CD1c-positive myeloid dendritic cell (primary cell): ENCODE data around the gene WDR86.

ENCODE experiments used
- DNase-seq: peaks from one replicate; pipeline ENCODE4 v3.0.0-alpha.2; 2016; ENCODE audit errors: extremely low spot score

The WDR86 gene

DNA sequence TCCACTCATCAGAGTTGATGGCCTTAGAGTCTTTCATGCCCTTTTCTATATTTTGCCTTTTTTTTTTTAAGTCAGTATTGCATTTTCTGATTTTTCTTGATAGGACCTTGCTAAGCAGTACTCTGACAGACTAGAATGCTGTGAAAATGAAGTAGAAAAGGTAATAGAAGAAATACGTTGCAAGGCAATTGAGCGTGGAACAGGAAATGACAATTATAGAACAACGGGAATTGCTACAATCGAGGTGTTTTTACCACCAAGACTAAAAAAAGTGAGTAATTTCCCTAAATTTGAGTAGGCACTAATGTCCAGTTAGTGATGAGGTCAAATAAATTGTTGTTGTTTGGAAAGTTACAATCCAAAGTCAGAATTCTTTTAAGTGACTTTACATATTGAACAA, 60.9 kb downstream of the WDR86 start:
- DNase-seq: peak; percentile 14

DNA sequence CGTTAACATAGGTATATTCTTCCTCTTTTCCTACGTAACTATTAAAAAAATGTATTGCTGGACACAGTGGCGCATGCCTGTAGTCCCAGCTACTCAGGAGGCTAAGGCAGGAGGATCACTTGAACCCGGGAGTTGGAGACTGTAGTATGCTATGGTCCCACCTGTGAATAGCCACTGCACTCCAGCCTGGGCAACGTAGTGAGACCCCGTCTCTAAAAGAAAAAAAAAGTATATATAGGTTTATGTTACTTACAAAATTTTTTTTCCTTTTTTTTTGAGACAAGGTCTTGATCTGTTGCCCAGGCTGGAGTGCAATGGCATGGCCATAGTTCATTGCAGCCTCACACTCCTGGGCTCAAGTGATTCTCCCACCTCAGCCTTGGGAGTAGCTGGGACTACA, 62.6 kb downstream of the WDR86 start:
- no peak for DNase-seq

DNA sequence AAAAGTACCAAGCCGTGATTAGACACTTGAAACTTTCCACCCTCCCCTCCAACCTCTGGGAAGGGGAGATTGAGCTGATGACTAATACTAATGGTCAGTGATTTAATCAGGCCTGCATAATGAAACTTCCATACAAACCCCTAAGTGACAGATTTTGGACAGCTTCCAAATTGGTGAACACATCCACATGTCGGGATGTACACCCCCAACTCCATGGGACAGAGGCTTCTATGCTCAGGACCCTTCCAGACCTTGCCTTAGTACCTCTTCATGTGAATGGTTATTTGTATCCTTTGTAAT, 63.4 kb downstream of the WDR86 start:
- no peak for DNase-seq

DNA sequence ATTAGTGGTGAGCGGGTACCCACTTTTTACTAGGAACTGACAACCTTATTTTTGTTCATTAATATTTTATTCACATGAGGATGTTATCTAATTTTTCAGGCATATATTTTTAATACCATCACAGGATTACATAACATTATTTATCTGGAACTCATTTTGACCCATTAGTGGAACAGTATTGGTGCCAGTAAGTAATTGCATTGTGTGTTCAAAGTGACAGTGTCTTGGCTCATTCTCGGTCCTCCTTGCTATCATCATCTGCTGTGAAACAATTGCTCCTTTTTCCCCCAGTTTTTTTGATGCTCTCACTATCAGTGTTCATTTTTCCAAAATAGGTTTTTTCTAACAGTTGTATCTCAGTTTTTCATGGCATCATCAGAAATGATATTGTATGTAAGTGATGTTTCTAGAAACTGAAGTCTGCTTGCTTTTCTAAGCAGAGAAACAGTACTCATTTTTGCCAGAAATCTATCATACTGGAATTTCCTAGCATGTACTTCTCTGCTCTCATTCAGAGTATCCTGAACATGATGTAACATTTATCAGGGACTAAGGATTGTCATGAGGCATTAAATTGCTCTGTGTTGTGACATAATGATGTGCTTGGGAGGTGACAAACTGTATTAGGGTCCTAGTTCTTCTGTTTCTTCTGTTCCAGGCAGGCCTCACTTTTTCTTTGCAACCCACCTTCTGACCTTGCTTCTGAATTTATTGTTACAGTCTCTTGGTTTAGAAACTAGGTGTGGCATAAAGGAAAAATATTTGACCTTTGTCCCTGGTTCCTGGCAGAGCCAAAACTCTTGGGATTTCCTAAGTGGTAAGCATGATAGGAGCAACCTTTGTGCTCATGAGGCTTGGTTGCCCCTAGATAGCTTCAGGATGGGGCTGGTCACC, 64.0 kb downstream of the WDR86 start:
- no peak for DNase-seq

DNA sequence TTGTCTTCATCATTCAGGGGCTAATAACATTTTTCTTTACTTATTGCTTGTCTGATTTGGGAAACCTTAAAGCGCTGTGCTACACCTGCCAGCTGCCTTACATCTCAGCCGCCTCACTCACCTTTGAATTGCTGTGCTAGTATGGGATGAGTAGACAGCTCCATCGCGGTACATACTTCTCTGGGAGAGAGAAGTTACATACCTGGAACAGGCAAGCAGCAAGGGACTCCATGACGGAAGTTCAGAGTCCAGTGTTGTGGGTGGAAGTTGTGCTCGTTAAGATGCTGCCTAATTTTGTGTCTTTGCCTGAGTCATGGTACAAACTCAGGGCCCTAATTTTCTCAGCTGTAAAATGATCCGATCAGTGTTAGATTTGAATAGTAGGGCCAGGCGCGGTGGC, 66.3 kb downstream of the WDR86 start:
- DNase-seq: no peak

DNA sequence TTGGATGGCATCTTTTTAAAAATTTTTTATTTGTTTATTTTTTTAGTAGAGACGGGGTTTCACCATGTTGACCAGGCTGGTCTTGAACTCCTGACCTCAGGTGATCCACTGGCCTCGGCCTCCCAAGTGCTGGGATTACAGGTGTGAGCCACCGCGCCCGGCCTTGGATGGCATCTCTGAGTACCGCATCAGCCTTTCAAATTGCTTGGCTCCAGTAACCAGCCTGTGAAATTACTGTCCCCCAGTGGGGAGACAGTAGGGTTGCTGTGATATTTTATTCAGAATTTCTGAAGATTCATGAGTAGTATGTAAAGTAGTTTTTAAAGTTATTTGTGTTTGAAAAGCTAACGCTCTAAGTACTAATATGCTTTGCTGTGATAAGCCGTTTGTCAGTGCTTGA, 67.0 kb downstream of the WDR86 start:
- no peak for DNase-seq

DNA sequence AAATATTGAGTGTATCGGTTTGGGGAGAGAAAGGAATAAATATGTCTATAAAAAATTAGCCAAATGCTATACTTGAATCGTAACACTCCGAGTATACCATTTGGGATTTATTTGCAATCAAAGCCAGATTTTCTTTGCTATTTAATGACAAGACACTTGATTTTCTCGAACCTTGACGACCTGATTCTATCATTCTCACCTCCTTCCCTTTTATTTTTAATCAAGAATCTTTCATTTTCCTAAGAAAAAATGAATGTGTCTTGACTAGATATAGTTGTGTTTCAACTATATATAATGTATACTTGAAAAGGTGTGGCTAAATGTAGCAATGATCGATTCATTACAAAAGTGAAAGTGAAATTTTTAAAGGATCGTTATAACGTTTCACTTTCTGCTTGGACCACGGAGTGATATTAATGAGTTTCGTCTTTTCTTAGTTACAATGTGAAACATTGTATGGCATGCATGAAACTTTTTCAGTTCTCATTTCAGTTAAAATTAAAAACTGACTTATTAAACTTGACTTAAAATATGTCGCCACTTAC, 67.7 kb downstream of the WDR86 start:
- peak; percentile 73 for DNase-seq

DNA sequence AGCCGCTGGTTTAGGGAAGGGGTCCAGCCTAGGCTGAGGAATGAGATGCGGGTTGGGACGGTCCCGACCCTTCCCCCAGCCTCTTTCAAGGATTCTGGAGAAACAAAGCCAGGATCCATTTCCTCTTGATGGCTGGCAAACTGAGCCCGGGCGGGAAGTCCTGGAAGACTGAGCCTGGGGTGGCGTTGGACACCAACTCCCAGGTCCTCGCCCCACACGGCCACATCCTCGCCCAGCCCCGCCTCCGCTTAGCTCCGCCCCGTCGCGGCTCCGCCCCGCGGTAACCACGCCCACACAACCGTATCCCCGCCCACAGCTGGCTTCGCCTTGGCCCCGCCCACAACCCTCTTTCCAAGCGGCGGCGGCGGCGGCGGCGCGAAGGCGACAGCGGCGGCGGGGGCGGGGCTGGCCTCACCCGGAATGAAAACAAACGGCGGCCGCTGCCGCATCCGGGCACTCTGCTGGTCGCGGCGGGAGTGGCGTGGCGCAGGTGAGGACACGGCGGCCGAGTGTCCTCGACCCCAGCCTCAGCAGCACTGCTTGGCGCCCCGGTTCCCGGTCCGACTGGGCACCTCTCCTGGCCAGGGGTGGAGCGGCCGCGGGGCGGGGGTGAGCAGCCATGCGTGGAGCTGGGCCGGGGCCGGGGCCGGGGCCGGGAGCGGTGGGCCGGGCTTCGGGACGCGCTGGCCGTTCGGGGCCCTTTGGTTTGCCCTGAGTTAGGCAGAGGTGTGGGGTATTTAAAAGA, 68.3 kb downstream of the WDR86 start, which contains the start of gene NUB1:
Gene NUB1, plus strand, starts transcription at position 456 of the 745 bp plus-strand sequence. CDS start 3,538 bp downstream, outside the sequence.
- DNase-seq: peak; percentile 95

DNA sequence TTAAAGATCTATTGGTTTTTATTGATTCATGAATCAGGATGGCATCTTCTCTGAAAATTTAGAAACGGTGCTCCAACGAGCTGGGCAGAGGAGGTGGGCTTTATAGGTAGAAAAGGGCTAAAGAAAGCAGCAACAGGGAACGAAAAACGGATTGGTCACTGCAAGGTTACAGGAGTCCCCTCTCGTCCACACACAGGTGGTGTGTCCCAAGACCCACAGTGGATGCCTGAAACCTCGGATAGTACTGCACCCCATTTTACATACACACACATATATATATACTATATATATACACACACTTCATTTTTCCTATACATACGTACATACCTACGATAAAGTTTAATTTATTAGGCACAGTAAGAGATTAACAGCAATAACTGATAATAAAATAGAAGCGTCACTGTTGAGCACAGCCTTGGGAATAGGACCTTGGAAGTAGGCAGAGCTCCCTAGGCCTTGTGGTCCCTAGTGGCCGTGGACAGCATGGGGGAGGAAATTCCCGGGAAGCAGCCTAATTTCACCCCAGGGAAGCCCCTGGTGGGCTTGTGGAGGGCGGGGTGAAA, 69.0 kb downstream of the WDR86 start:
- DNase-seq: no peak

DNA sequence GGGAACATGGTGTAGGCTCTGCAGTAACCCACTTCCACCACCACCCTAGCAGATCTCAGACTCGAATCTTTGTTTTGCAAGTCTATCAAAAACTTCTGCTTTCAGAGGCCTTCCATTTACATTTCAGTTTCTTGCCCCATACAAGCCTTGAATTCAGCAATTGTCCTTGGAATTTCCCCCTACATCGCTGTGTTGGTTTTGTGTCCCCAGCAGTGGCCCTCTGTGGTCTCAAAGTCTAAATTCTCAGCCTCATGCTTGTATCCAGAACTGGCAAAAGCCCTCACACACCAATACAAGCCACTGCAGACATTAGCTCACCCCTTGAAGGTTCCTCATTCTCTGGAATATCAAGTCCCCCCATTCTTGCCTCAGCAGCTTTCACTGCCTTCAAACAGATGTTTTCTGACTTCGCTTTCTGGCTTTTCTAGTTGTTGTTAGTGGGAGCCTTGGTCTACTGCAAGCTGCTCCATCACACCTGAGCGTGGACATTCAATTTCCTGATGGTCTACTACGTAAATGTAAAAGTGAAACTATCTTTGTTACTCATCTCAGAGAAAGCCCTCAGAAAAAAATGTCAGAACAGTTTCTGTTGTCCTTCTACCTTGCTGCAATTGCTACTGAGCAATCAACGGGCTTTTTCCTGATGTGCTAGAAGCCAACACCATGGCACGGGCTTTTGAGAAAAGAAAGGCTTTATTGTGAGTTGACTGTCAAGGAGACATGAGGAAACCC, 70.0 kb downstream of the WDR86 start:
- DNase-seq: peak; percentile 76

DNA sequence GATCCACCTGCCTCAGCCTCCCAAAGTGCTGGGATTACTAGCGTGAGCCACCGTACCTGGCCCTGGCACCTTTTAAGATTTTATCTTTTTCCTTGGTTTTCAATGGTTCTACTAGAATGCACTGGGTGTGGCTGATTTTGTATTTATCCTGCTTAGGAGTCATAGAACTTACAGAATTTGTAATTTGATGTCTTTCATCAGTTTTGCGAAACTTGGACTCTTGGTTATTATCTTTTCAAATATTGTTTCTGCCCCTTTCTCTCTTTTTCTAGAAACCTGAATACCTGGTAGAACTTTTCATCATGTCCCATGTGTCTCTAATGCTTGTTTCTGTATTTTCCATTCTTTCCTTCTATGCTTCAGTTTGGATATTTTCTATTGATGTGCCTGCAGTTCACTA, 71.0 kb downstream of the WDR86 start:
- no peak for DNase-seq

DNA sequence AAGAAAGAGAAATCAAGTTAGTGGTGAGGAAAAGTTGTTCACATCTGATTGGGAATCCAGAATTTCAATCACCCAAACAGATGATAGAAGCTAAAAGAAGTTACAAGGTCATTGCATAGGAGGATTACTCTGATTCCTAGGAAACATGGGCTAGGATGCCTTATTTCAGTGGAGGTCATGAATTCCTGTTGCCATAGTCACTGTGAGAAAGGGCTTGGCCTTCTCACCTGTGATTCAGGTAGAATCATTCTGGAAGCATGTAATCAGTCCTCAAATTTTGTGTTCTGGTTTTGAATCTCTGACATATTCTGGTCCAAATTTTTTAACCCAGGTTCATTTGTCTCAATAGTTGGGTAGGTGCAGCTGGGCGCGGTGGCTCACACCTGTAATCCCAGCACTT, 72.5 kb downstream of the WDR86 start:
- no peak for DNase-seq

DNA sequence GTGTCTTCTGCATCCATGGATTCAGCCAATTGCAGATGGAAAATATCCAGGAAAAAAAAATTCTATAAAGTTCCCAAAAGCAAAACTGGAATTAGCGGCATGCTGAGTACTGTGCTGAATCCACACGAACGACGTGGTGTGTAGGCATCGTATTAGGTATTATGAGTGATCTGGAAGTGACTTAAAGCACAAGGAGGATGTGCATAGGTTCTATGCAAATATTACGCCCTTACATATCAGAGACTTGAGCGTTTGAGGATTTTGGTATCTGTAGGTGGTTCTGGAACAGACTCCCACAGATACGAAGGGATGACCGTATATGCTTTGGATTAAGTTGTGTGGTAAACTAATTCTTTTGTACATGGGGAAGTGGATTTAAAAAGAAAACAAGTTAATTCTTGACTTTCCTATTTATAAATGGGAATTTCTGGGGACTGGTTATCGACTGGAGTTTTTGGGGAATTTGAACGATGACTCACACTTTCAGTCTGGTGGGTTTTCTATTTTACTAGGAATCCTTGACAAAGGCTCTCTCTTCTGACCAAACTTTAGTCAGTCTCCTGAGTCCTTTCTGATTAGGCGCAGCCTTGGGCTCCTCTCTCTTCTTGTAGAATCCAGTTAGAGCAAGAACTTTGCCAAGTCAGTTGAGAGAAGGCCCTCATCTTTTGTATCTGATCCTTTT, 73.7 kb downstream of the WDR86 start:
- DNase-seq: no peak

DNA sequence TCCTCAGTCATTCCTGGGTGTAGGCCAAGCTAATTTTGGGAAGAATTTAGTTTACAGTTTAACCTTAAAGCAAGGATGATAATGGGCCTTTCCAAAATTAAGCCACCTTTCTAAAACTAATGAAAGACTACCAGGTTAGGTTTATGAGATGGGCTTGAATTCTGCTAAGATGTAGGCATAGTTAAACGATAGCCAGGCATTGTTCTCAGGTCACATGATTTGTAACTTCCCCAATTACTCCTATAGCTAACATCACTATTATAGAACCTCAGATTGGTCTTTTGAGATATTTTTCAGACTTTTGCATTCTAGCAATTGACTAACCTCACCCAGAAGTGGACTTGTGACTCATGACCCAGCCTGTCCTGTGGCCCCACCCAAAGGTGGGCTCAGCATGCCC, 75.2 kb downstream of the WDR86 start:
- peak; percentile 27 for DNase-seq
